HG03469 (cell line): ENCODE data around the gene PDE12.

Source experiments
- ATAC-seq: cut with Tn5 transposase; IDR thresholded peaks from one replicate; pipeline ENCODE4 v1.9.1; 2021; ENCODE audit warnings: mild to moderate bottlenecking, moderate library complexity, moderate number of reproducible peaks; ENCODE audit not compliant: unreplicated experiment

PDE12 gene, protein sequence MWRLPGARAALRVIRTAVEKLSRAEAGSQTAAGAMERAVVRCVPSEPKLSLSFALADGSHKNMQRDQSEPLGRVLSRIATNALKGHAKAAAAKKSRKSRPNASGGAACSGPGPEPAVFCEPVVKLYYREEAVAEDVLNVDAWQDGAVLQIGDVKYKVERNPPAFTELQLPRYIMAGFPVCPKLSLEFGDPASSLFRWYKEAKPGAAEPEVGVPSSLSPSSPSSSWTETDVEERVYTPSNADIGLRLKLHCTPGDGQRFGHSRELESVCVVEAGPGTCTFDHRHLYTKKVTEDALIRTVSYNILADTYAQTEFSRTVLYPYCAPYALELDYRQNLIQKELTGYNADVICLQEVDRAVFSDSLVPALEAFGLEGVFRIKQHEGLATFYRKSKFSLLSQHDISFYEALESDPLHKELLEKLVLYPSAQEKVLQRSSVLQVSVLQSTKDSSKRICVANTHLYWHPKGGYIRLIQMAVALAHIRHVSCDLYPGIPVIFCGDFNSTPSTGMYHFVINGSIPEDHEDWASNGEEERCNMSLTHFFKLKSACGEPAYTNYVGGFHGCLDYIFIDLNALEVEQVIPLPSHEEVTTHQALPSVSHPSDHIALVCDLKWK

DNA sequence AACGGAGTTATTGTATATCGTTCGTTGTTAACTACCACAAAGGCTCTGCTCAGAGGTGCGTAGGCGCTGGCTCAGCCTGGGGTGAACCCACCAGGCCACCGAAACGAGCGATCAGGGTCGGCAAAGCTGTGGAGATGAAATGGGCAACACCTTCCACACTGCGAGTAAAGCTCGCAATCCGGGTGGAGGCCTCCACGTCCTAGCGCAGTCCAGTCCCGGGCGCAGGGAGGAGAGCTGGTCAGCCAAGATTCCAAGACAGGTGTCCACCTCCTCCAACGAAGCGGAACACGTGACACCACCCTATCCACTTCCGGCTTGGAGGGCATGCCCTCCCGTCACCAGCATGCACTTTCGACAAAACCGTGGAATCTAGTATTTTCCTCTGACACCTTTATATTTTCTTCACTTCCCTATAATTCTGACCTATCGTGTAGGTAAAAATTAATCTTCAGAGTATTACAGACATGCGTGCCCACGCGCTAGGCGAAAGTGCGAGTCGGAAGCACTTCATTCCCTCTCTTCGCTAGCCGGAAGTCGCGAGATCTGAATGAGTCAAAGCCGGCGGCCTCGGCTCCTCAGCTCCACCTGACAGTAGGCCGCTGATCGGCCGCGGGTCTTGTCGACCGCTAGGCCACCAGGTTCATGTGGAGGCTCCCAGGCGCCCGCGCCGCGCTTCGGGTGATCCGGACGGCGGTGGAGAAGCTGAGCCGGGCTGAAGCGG lies at the start of gene PDE12:
Gene PDE12 (plus strand): TSS at position 537 of the 721 bp plus-strand sequence. CDS start 106 bp downstream, at position 643.
- ATAC-seq: peak; percentile 35

DNA sequence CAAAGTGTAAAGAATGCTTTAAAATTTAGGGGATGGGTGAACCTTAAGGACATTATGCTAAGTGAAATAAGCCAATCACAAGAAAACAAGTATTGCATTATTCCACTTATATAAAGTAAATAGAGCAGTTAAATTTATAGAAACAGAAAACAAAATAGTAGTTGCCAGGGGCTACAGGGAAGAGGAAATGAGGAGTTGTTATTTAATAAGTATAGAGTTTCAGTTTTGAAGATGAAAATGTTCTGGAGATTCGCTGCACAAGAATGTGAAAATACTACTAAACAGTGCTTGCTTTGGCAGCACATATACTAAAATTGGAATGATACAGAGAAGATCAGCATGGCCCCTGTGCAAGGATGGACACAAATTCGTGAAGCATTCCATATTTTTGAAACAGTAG lies 43.9 kb upstream of the PDE12 start:
- ATAC-seq: no peak

DNA sequence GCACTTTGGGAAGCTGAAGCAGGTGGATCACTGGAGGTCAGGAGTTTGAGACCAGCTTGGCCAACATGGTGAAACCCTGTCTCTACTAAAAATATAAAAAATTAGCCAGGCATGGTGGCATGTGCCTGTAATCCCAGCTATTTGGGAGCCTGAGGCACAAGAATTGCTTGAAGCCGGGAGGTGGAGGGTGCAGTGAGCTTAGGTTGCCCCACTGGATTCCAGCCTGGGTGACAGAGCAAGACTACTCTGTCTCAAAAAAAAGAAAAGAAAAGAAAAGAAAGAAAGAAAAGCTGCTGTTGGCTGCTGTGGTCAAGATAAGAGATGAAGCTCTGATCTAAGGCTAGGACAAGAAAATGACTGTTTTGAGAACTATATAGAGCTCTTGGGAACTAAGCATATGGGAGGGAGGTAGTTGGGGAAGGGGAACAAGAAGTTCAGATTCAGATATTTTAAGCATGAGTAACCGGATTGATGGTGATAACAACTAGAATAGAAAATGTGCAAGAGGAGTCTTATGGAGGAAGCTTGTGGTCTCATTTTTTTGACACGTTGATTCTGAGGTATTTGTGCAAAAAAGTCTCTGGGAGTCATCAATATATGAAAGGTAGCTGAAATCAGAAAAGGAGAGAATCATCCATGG lies 37.7 kb upstream of the PDE12 start:
- ATAC-seq: no peak

DNA sequence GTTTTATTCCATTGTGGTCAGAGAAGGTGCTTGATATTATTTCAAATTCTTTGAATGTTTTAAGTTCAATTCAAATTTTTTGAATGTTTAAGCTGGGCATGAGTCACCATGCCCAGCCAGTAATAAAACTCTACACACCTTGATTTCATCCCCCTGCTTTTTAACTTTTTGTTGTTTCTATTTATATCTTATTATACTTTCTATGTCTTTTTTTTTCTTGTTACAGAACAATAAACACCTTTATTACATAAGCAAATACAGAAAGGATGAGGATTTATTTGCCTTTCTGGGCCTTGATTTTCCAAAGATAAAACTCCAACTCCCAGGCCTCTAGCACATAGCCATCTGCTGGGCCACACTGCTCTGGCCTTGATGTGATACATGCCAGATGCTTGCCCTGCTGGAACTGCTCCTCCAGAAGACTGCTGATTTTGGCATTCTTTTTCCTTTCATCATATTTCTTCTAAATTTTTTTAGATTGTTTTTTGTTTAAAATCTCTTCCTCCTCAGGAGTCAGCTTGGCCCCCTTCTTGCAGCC lies 25.9 kb upstream of the PDE12 start:
- ATAC-seq: no peak

DNA sequence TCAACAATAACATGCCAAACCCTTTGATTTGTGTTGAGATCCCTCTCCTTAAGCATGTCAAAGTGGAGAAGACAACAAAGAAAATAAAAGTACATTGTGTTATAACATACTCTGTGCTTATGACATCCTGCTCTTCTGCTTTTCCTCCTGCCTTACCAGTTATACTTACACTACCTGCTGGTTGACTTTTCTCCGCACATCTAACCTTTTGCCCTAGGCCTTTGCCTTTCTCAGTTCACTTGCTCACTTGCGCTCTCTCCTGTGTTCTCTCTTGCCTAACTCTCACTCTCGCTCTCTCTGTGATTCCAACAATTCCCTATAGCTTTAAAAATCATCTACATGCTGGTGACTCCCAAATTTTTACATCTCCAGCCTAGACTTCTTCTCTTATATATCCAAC lies 17.6 kb upstream of the PDE12 start:
- ATAC-seq: no peak

DNA sequence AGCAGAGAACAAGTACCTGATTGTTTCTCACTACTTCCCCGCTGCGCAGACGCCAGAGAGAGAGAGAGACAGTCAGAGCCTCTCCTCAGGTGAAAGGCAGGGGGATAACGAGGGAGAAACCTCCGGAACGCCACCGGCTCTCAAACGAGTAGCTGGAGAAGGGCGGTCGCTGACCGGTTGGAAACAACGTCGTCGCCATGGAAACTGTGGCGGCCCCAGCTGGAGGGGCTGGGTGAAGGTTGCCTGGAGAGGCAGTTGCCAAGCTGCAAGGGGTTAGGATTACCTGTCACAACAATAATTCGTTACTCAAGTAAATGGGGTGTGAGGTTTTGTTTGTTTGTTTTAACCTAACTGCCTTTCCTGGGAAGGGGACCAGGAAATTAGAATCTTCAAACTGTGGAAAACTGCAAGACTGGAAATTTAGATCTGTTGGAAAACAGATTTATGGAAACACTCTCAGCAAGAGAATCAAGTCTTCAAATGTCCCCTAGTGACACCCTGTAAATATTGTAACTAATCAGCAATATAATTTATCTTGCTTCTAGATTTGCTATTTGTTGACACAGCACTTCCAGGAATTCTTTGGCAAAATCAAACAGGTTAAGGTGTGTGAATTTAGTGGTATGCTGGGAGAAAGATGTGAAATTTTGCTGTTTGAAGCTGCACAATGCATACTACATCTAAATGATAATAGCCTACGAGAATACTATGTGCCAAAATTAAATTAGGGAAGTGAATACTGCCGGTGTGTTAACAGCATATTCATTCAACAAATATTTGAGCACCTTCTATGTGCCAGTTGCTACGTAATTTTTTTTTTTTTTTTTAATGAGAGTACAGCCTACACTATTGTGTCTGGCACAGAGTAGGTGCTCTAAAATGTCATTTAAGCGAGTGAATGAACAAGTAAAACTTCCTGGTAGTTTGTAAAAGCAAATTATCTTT lies 11.6 kb upstream of the PDE12 start, which contains the start of gene DNAH12:
Gene DNAH12 (minus strand): TSS at position 164 of the 945 bp plus-strand sequence. CDS start 1,474 bp downstream, outside the sequence.
- no peak for ATAC-seq

DNA sequence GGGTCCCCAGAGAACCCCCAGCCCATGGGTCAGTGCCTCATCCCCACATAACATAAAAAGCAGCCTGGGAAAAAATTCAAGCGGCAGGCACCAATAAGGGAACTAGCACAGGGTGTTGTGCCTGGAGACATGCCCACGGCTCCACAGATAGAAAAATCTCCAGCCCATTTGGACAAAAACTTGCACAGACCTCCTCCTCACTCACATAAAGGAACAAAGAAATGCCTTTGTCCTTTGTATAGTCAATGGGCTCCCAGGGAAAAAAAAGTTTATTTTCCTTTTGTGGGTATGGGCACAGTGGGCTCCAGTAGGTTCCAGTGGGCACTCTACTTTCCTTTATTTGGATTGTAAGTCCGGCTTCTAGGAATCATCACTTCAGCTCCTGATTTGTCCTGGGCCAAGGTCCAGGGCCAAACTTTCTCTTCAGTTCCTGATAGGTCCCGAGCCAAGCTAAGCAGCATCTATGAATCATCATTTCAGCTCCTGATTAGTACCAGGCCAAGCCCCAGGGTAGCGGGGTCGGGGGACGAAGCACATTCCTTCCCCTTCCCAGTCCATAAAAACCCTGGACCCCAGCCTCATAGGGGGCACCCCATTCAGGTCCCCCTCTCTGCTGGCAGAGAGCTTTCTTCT lies 10.3 kb upstream of the PDE12 start:
- no peak for ATAC-seq

DNA sequence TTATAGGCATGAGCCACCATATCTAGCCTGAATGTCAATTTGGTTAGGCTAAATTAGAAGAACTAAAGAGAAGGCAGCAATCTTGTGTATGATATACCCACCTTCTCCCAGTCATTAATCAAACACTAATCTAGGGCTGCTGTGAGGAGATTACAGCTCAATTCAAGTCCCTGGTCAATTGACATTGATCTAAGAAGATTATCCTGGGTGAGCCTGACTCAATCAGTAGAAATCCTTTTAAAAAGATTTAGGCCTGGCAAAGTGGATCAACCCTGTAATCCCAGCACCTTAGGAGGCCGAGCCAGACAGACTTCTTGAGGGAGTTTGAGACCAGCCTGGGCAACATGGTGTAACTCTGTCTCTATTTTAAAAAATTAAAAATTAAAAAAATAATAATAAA lies 9.5 kb upstream of the PDE12 start:
- no peak for ATAC-seq

DNA sequence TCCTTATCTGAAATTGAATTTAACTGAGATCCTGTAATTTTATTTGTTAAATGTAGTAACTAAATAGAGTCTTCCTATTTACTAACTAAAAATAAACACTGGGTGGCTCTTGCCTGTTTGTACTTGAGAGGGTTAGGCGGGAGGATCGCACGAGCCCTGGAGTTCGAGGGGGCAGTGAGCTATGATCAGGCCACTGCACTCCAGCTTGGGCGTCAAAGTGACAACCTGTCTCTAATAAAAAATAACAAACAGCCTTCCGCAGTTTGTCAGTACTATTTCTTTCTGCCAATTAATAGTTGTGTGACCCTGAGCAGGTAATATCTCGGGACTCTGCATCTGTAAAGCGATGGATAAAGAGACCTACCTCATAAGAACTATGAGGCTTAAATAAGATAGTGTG lies 768 bp upstream of the PDE12 start:
- no peak for ATAC-seq

DNA sequence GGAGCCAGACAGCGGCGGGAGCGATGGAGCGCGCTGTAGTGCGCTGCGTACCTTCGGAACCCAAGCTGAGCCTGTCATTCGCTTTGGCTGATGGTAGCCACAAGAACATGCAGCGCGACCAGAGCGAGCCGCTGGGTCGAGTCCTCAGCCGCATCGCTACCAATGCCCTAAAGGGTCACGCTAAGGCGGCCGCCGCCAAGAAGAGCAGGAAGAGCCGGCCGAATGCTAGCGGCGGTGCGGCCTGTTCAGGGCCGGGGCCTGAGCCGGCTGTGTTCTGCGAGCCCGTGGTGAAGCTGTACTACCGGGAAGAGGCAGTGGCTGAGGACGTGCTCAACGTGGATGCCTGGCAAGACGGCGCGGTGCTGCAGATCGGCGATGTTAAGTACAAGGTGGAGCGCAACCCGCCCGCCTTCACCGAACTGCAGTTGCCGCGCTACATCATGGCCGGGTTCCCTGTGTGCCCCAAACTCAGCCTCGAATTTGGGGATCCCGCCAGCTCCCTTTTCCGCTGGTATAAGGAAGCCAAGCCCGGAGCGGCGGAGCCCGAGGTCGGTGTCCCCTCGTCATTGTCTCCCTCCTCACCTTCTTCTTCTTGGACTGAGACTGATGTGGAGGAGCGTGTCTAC lies 498 bp downstream of the PDE12 start:
- ATAC-seq: peak; percentile 21

DNA sequence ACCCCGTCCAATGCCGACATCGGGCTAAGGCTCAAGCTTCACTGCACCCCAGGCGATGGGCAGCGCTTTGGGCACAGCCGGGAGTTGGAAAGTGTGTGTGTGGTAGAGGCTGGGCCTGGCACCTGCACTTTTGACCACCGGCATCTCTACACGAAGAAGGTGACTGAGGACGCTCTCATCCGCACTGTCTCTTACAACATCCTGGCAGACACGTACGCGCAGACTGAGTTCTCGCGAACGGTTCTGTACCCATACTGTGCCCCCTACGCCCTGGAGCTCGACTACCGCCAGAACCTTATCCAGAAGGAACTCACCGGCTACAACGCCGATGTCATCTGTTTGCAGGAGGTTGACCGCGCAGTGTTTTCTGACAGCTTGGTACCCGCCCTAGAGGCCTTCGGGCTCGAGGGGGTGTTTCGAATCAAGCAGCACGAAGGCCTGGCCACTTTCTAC lies 1.0 kb downstream of the PDE12 start:
- ATAC-seq: no peak

DNA sequence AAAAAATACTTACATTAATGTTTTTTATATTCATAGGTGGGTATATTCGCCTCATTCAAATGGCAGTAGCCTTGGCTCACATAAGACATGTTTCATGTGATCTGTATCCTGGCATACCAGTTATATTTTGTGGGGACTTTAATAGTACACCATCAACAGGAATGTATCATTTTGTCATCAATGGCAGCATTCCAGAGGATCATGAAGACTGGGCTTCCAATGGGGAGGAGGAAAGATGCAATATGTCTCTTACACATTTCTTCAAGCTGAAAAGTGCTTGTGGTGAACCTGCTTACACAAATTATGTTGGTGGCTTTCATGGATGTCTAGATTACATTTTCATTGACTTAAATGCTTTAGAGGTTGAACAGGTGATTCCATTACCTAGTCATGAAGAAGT lies 3.5 kb downstream of the PDE12 start:
- ATAC-seq: no peak

DNA sequence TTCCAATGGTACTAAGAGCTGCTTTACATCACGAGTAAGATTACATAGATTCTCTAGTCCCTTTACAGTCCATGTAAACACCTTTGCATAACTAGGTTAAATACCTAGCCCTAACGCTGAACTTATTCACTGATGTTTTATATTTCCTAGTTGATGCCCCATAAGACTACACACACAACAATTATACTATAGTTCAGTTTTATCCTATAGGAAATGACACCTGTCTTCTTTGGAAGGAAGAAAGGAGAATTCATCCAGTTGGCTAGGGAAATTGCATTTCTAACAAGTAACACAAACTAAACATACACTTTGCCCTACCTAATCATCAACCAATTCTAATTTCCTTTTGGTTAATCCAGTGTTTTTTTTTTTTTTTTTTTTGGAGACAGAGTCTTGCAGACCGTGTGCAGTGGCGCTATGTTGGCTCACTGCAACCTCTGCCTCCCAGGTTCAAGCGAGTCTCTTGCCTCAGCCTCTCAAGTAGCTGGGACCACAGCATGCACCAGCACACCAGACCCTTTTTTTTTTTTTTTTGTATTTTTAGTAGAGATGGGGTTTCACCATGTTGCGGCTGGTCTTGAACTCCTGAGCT lies 13.9 kb downstream of the PDE12 start:
- ATAC-seq: no peak

DNA sequence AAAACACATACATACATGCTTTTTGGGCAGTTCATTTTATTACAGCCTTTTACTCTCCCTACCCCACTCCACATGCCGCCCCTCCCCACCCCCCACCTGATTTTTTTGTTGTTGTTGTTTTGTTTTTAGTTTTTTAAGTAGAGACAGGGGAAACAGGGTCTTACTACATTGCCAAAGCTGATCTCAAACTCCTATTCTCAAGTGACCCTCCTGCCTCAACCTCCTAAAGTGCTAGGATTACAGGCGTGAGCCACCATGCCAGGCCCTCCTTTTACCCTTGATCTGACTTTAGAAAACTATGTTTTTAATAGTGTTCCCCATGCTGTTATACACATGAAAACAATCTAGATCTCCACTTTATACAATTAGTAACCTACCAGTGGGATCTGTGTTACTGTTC lies 14.8 kb downstream of the PDE12 start:
- ATAC-seq: no peak

DNA sequence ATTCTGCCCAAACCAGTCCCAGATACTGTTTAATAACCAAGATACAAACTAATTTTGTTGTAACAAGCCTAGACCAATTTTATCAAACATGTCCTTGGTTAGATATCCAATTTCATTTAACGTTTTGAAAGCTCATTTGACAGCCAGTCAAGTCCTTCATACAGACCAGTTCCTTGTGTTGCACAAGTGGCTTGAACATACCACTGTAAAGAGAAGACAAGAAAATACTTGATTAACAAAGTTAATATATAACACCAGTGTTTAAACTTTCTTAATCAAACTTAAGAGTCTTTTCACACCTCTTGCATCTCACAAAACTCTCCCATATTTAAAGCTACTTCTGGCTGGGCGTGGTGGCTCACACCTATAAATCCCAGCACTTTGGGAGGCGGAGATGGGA lies 16.0 kb downstream of the PDE12 start:
- no peak for ATAC-seq

DNA sequence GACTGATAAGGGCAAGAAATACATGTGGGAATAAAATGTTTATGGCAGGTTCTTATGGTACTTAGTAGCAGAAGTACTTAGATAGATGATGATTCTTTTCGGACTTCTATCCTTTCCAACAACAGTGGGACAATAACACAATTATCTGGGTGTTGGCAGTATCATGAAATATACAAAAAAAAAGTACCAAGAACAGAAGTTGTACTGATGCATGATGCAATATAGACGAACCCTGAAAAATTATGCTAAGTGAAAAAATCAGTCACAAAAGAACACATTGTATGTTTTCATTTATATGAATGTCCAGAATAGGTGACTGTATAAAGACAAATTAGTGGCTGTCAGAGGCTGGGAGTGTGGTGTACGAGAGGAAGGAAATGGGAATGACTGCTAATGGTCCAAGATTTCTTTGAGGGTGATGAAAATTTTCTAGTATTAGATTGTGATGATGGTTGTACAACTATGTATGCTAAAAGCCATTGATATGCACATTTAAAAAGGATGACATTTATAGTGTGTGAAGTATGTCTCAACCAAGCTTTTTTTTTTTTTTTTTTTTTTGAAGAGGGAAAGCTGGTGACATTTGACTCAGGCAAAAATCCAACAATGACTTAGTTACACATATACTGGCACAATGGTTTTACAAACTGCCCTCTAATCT lies 20.0 kb downstream of the PDE12 start:
- no peak for ATAC-seq

DNA sequence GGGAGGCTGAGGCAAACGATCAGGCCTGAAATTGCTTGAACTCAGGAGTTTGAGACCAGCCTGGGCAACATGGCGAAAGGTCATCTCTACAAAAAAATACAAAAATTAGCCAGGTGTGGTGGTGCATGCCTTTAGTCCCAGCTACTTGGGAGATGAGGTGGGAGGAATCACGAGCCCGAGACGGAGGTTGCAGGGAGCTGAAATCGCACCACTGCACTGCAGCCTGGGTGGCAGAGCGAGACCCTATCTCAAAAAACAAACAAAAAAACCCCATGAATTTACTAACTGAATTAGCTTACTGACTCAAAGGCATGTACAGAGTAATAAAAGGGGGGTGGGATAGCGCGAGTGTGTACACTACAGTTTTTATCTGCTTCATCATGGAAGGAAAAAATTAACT lies 21.7 kb downstream of the PDE12 start:
- no peak for ATAC-seq
